IMR-90 (cell line): ENCODE measurements around the gene FAM180A. TPM values are rescaled to one million over a fixed set of nuclear protein-coding genes. Genes with fewer than 3 reads are reported as not detected.

ENCODE experiments used
- ATAC-seq: fragments of 200-7000 bp; cut with Tn5 transposase; 2 replicates; pipeline ENCODE4 v1.9.1; 2020; ENCODE audit warnings: low read depth, mild to moderate bottlenecking, moderate library complexity
- BruUV-seq: library from RNA; stranded (reverse); fragments of 400-500 nt; replicated peaks from 2 replicates; lab custom pipeline; 2021; lab: Mats Ljungman, UMichigan
- CTCF ChIA-PET: fragments of 300-600 bp; formaldehyde crosslinking; extraction: SDS; loops from one replicate; lab custom pipeline; 2021; ENCODE audit warnings: antibody characterized with exemption; lab: Yijun Ruan, JAX
- POLR2A ChIA-PET: fragments of 300-600 bp; sonication (Branson Sonifier 250); formaldehyde crosslinking; loops from one replicate; lab custom pipeline; 2022; ENCODE audit warnings: antibody characterized with exemption; ENCODE audit not compliant: unreplicated experiment; lab: Charles Lee
- DNase-seq: peaks from one replicate; pipeline ENCODE4 v3.0.0; 2013
- H2AFZ ChIP-seq: replicated peaks from 2 replicates; pipeline ENCODE3; 2013; ENCODE audit warnings: low read length, mild to moderate bottlenecking; ENCODE audit not compliant: poor library complexity
- H2AK5ac ChIP-seq: 2 replicates; pipeline ENCODE4 v1.6.1; 2013; ENCODE audit warnings: low read depth, low read length, inconsistent platforms
- H2AK9ac ChIP-seq: replicated peaks from 2 replicates; pipeline ENCODE3; 2013; ENCODE audit warnings: mild to moderate bottlenecking, low read depth, low read length, moderate library complexity; ENCODE audit not compliant: poor library complexity
- H2BK120ac ChIP-seq: 2 replicates; pipeline ENCODE4 v1.6.1; 2013; ENCODE audit warnings: low read depth, low read length, inconsistent platforms
- H2BK15ac ChIP-seq: 3 replicates; pipeline ENCODE4 v1.6.1; 2013; ENCODE audit warnings: low read depth, low read length, inconsistent platforms
- H2BK20ac ChIP-seq: 2 replicates; pipeline ENCODE4 v1.6.1; 2013; ENCODE audit warnings: low read depth, mild to moderate bottlenecking, inconsistent platforms, low read length, moderate library complexity
- H2BK5ac ChIP-seq: 2 replicates; pipeline ENCODE4 v1.6.1; 2013; ENCODE audit warnings: mild to moderate bottlenecking, low read depth, low read length, inconsistent platforms; ENCODE audit not compliant: poor library complexity, severe bottlenecking
- H3K14ac ChIP-seq: replicated peaks from 2 replicates; pipeline ENCODE4 v1.6.1; 2013; ENCODE audit warnings: low read depth, low read length, inconsistent platforms
- H3K18ac ChIP-seq: 2 replicates; pipeline ENCODE4 v1.6.1; 2013; ENCODE audit warnings: low read depth, low read length, control low read depth
- H3K23ac ChIP-seq: 2 replicates; pipeline ENCODE4 v1.6.1; 2013; ENCODE audit warnings: low read depth, low read length, inconsistent platforms
- H3K27ac ChIP-seq: 2 replicates; pipeline ENCODE4 v1.5.1; 2013; ENCODE audit warnings: mild to moderate bottlenecking, control low read depth, low read length; ENCODE audit not compliant: insufficient read depth
- H3K27me3 ChIP-seq: 2 replicates; pipeline ENCODE4 v1.6.1; 2013; ENCODE audit warnings: low read length; ENCODE audit not compliant: control insufficient read depth, insufficient read depth
- H3K36me3 ChIP-seq: 2 replicates; pipeline ENCODE4 v1.6.1; 2013; ENCODE audit warnings: low read length, mixed read lengths; ENCODE audit not compliant: control insufficient read depth, insufficient read depth
- H3K4ac ChIP-seq: 2 replicates; pipeline ENCODE4 v1.6.1; 2013; ENCODE audit warnings: low read depth, low read length, inconsistent platforms
- H3K4me1 ChIP-seq: 2 replicates; pipeline ENCODE4 v1.6.1; 2013; ENCODE audit warnings: low read length, mixed read lengths; ENCODE audit not compliant: control insufficient read depth, insufficient read depth
- H3K4me2 ChIP-seq: 2 replicates; pipeline ENCODE4 v1.6.1; 2013; ENCODE audit warnings: low read depth, mild to moderate bottlenecking, control low read depth, low read length, moderate library complexity
- H3K4me3 ChIP-seq: 2 replicates; pipeline ENCODE4 v1.5.1; 2013; ENCODE audit warnings: low read depth, mild to moderate bottlenecking, control low read depth, low read length, moderate library complexity; ENCODE audit not compliant: insufficient read depth
- H3K56ac ChIP-seq: 2 replicates; pipeline ENCODE4 v1.6.1; 2013; ENCODE audit warnings: low read length, inconsistent platforms; ENCODE audit not compliant: insufficient read depth; ENCODE audit errors: extremely low read depth
- H3K79me1 ChIP-seq, 2 experiments: 2 replicates each; pipeline ENCODE4 v1.6.1; 2013; ENCODE audit warnings: low read length in 2 of 2, inconsistent platforms in 1 of 2, low read depth in 1 of 2
- H3K9ac ChIP-seq: 2 replicates; pipeline ENCODE4 v1.6.1; 2013; ENCODE audit warnings: low read depth, low read length, control low read depth
- H3K9me1 ChIP-seq: 2 replicates; pipeline ENCODE4 v1.6.1; 2013; ENCODE audit warnings: low read length, inconsistent platforms; ENCODE audit not compliant: insufficient read depth
- H3K9me3 ChIP-seq: 2 replicates; pipeline ENCODE4 v1.6.1; 2013; ENCODE audit warnings: low read length; ENCODE audit not compliant: control insufficient read depth, insufficient read depth
- H4K20me1 ChIP-seq: 2 replicates; pipeline ENCODE4 v1.6.1; 2013; ENCODE audit warnings: low read length, inconsistent platforms; ENCODE audit not compliant: insufficient read depth
- H4K5ac ChIP-seq: 2 replicates; pipeline ENCODE4 v1.6.1; 2013; ENCODE audit warnings: mild to moderate bottlenecking, low read depth, low read length, control low read depth
- H4K8ac ChIP-seq, 2 experiments: 2 replicates each; pipeline ENCODE4 v1.6.1; 2013; ENCODE audit warnings: low read depth in 2 of 2, low read length in 2 of 2, control low read depth in 1 of 2, inconsistent platforms in 1 of 2
- H4K91ac ChIP-seq: 2 replicates; pipeline ENCODE4 v1.6.1; 2013; ENCODE audit warnings: low read depth, low read length, inconsistent platforms; ENCODE audit not compliant: insufficient read depth
- BHLHE40 ChIP-seq: fragments of 150-350 bp; IDR thresholded peaks from 2 replicates; pipeline ENCODE4 v1.6.1; 2016; ENCODE audit warnings: mild to moderate bottlenecking, low read depth, low read length
- CEBPB ChIP-seq: IDR thresholded peaks from 2 replicates; pipeline ENCODE4 v1.6.1; 2012; ENCODE audit warnings: low read depth, low read length, improper control_type of control experiment
- CHD1 ChIP-seq: IDR thresholded peaks from 2 replicates; pipeline ENCODE4 v1.6.1; 2012; ENCODE audit warnings: low read depth, low read length, improper control_type of control experiment
- FOS ChIP-seq: fragments of 150-350 bp; IDR thresholded peaks from 2 replicates; pipeline ENCODE4 v1.6.1; 2016; ENCODE audit warnings: low read depth, low read length
- MAFK ChIP-seq: IDR thresholded peaks from 2 replicates; pipeline ENCODE4 v1.6.1; 2012; ENCODE audit warnings: low read depth, low read length, improper control_type of control experiment
- MAZ ChIP-seq: IDR thresholded peaks from 2 replicates; pipeline ENCODE4 v1.6.1; 2012; ENCODE audit warnings: low read depth, mild to moderate bottlenecking, low read length, improper control_type of control experiment, moderate library complexity, borderline replicate concordance
- MXI1 ChIP-seq: IDR thresholded peaks from 2 replicates; pipeline ENCODE4 v1.6.1; 2012; ENCODE audit warnings: low read depth, mild to moderate bottlenecking, low read length, moderate library complexity, borderline replicate concordance
- NFE2L2 ChIP-seq: fragments of 150-350 bp; IDR thresholded peaks from 2 replicates; pipeline ENCODE4 v1.6.1; 2016; ENCODE audit warnings: low read depth, mild to moderate bottlenecking, low read length
- POLR2A ChIP-seq: IDR thresholded peaks from 2 replicates; pipeline ENCODE4 v1.6.1; 2012; ENCODE audit warnings: mild to moderate bottlenecking, low read depth, low read length
- RAD21 ChIP-seq: IDR thresholded peaks from 2 replicates; pipeline ENCODE4 v1.6.1; 2012; ENCODE audit warnings: low read length, improper control_type of control experiment
- RCOR1 ChIP-seq: IDR thresholded peaks from 2 replicates; pipeline ENCODE4 v1.6.1; 2012; ENCODE audit warnings: mild to moderate bottlenecking, low read length, improper control_type of control experiment; ENCODE audit not compliant: insufficient replicate concordance
- RFX5 ChIP-seq: IDR thresholded peaks from 2 replicates; pipeline ENCODE4 v1.8.0; 2012; ENCODE audit warnings: low read depth, mild to moderate bottlenecking, low read length, moderate library complexity
- SMC3 ChIP-seq: fragments of 150-350 bp; IDR thresholded peaks from 2 replicates; pipeline ENCODE4 v1.6.1; 2016; ENCODE audit warnings: low read depth, mild to moderate bottlenecking, antibody characterized with exemption, low read length, moderate library complexity
- WGBS, 2 experiments: methylation state at CpG; one replicate each; pipeline versions ENCODE4 v1.1.5 to v1.1.7; 2013; ENCODE audit warnings: missing lambda C conversion rate in 2 of 2; ENCODE audit not compliant: insufficient read length in 1 of 2; ENCODE audit errors: extremely low coverage in 2 of 2; 5-methylcytosine and 5-hydroxymethylcytosine counted together
- dilution Hi-C: fragments of 300-500 bp; cut with HindIII; formaldehyde crosslinking; loops from one replicate; pipeline ENCODE4 v1.14.3; 2018; ENCODE audit warnings: low sequenced_read_pairs; ENCODE audit not compliant: unreplicated experiment
- in situ Hi-C: fragments of 300-500 bp; cut with MboI; formaldehyde crosslinking; loops from 3 replicates; pipeline ENCODE4 v1.14.3; 2019; ENCODE audit warnings: low sequenced_read_pairs, inconsistent platforms, mixed read lengths
- intact Hi-C: fragments of 100-400 bp; cut with micrococcal nuclease; formaldehyde crosslinking; loops from 2 replicates; pipeline ENCODE4 v1.10.0; 2022
- polyA plus RNA-seq, 3 experiments: library from polyadenylated mRNA; depleted of rRNA; stranded (reverse); fragments of >200 nt; gene quantifications; 2 replicates each; pipeline ENCODE4 v1.2.3, GENCODE V29; 2012; ENCODE audit warnings: low replicate concordance in 1 of 3
- total RNA-seq: library from RNA; depleted of rRNA; stranded (reverse); fragments of >200 nt; gene quantifications from 2 replicates; pipeline ENCODE4 v1.2.3, GENCODE V29; 2012
- TF ChIP-seq, protein P1 (sequence below): fragments of 150-350 bp; IDR thresholded peaks from 2 replicates; pipeline ENCODE4 v1.6.1; 2017; ENCODE audit warnings: mild to moderate bottlenecking, antibody characterized with exemption, low read length, low read depth
- TF ChIP-seq, protein P2 (sequence below): fragments of 150-350 bp; IDR thresholded peaks from 2 replicates; pipeline ENCODE4 v1.6.1; 2016; ENCODE audit warnings: low read depth, mild to moderate bottlenecking, low read length, moderate library complexity, borderline replicate concordance
- TF ChIP-seq, protein P3 (sequence below): conservative IDR thresholded peaks from 2 replicates; pipeline ENCODE4 v1.5.1; 2012; ENCODE audit warnings: mild to moderate bottlenecking, low read depth, low read length, improper control_type of control experiment

FAM180A gene
- total and polyA plus RNA-seq, 2 of the 4 experiments (the other 2 are of a cell fraction), result 1.3 to 2.0 TPM

DNA sequence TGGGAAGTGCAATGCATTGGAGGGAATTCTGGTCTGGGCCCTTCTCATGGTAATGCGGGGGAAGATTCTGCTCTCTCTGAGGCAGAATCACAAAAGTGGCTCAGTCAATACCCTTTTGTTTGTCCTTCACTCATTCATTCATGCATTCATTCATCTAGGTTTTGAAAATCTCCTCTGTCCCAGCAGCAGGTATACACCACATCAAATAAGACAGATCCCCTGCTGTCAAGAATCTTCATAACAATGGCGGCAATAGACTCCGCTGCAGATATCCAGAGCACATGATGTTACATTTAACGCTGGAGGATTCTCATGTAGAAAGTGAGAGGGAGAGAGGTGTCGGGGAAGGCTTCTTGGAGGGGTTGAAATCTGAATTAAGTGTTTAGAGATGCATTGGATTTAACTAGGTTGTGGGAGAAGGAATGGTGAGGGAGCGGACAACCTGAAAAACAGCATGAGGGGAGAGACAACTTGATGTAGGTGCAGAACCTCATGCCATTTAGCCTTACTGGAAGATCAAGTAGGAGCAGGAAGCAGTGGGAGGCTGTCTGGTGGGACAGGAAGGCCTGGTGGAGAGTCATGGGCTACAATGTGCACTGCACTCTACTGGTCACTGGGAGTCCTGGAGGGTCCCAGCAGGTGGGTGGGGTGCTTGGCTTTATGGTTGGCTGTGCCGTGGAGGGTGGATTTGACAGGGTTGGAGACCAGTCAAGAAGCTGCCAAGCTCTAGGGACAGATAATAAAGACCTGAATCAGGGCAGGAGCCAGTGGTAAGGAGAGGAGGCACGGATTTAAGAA, 5.2 kb upstream of the FAM180A start:
- Histone ChIP-seq H3K18ac (no peak overlapping the region), H3K14ac (no peak overlapping the region), H2BK5ac (no peak overlapping the region), H2AK5ac (no peak overlapping the region), H3K36me3 (no peaks in the 10 kb centered on the region), H2AK9ac (no peak overlapping the region), H4K8ac (no peak overlapping the region), H2BK20ac (no peak overlapping the region), H2BK120ac (no peak overlapping the region), H3K9me3 (no peaks in the 10 kb centered on the region), H2AFZ (no peak overlapping the region), H3K9me1 (peaks cover 10% of the 10 kb centered on the region), H3K9ac (no peak overlapping the region), H3K79me1 (no peaks in the 10 kb centered on the region), H3K4me1 (peaks cover 13% of the 10 kb centered on the region), H3K27ac (no peak overlapping the region), H4K5ac (no peak overlapping the region), H2BK15ac (no peak overlapping the region), H3K4me2 (no peak overlapping the region), H3K56ac (no peak overlapping the region), H3K23ac (no peak overlapping the region), H4K91ac (no peak overlapping the region), H3K27me3 (no peaks in the 10 kb centered on the region), H4K20me1 (no peaks in the 10 kb centered on the region), H3K4me3 (no peak overlapping the region), H3K4ac (no peak overlapping the region)
- POLR2A ChIA-PET, result no interaction called here
- intact Hi-C loops, result no loop called here
- DNase-seq (no peak), ATAC-seq (no peak)
- dilution Hi-C loops, result no loop called here
- TF ChIP-seq RAD21 (no peak), MAFK (no peak), SMC3 (no peak), FOS (no peak), BHLHE40 (no peak), NFE2L2 (no peak), MXI1 (no peak), CHD1 (no peak), RCOR1 (no peak), POLR2A (no peak), RFX5 (no peak), MAZ (no peak), CEBPB (no peak)
- TF ChIP-seq, protein P1, sequence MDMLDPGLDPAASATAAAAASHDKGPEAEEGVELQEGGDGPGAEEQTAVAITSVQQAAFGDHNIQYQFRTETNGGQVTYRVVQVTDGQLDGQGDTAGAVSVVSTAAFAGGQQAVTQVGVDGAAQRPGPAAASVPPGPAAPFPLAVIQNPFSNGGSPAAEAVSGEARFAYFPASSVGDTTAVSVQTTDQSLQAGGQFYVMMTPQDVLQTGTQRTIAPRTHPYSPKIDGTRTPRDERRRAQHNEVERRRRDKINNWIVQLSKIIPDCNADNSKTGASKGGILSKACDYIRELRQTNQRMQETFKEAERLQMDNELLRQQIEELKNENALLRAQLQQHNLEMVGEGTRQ, result no peak
- TF ChIP-seq, protein P2, sequence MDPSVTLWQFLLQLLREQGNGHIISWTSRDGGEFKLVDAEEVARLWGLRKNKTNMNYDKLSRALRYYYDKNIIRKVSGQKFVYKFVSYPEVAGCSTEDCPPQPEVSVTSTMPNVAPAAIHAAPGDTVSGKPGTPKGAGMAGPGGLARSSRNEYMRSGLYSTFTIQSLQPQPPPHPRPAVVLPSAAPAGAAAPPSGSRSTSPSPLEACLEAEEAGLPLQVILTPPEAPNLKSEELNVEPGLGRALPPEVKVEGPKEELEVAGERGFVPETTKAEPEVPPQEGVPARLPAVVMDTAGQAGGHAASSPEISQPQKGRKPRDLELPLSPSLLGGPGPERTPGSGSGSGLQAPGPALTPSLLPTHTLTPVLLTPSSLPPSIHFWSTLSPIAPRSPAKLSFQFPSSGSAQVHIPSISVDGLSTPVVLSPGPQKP, result no peak
- TF ChIP-seq, protein P3, sequence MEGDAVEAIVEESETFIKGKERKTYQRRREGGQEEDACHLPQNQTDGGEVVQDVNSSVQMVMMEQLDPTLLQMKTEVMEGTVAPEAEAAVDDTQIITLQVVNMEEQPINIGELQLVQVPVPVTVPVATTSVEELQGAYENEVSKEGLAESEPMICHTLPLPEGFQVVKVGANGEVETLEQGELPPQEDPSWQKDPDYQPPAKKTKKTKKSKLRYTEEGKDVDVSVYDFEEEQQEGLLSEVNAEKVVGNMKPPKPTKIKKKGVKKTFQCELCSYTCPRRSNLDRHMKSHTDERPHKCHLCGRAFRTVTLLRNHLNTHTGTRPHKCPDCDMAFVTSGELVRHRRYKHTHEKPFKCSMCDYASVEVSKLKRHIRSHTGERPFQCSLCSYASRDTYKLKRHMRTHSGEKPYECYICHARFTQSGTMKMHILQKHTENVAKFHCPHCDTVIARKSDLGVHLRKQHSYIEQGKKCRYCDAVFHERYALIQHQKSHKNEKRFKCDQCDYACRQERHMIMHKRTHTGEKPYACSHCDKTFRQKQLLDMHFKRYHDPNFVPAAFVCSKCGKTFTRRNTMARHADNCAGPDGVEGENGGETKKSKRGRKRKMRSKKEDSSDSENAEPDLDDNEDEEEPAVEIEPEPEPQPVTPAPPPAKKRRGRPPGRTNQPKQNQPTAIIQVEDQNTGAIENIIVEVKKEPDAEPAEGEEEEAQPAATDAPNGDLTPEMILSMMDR, result no peak
- BruUV-seq, result no TSS peak
- in situ Hi-C loops, result no loop called here
- CTCF ChIA-PET, result no interaction called here
- WGBS, 2 experiments, result 96% methylated on average over 4 of the region's 8 CpGs; no CpG with 5 or more reads in 1 of the 2 experiments
